NOMO-1 treated with DMSO at 0.1 percent for 48 hours (cell line): ENCODE measurements around the gene GRK6.

Source experiments
- DNase-seq: peaks from one replicate; lab custom pipeline; 2025; ENCODE audit not compliant: unreplicated experiment; lab: John Stamatoyannopoulos, UW

The GRK6 gene

GRCh38 chr5:177425801-177426565 lies 493 bp upstream of the GRK6 start:
- peak; percentile 100 for DNase-seq

- no peak for DNase-seq
These were observed 841 bp downstream of the GRK6 start for GRCh38 chr5:177427211-177427822.

GRCh38 chr5:177427919-177428573 lies 1.6 kb downstream of the GRK6 start:
- peak; percentile 58 for DNase-seq

GRCh38 chr5:177428574-177429217 lies 2.2 kb downstream of the GRK6 start:
- no peak for DNase-seq

GRCh38 chr5:177429248-177430040 lies 3.0 kb downstream of the GRK6 start:
- peak; percentile 98 for DNase-seq

GRCh38 chr5:177430140-177430951 lies 3.9 kb downstream of the GRK6 start:
- DNase-seq, result no peak

- DNase-seq, result no peak
These were observed 4.5 kb downstream of the GRK6 start for GRCh38 chr5:177430972-177431316.

GRCh38 chr5:177431317-177432142 lies 5.1 kb downstream of the GRK6 start:
- peak; percentile 47 for DNase-seq

GRCh38 chr5:177432143-177432838 lies 5.8 kb downstream of the GRK6 start:
- DNase-seq, result no peak

- no peak for DNase-seq
These were observed 6.6 kb downstream of the GRK6 start for GRCh38 chr5:177432839-177433657.

- DNase-seq, result no peak
These were observed 7.3 kb downstream of the GRK6 start for GRCh38 chr5:177433658-177434217.

- DNase-seq, result no peak
These were observed 8.0 kb downstream of the GRK6 start for GRCh38 chr5:177434437-177434836.

- no peak for DNase-seq
These were observed 8.7 kb downstream of the GRK6 start for GRCh38 chr5:177434942-177435738.

- DNase-seq, result no peak
These were observed 9.5 kb downstream of the GRK6 start for GRCh38 chr5:177435847-177436536.

- DNase-seq, result no peak
These were observed 11.1 kb downstream of the GRK6 start for GRCh38 chr5:177437623-177438022.

GRCh38 chr5:177438468-177438867 lies 12.0 kb downstream of the GRK6 start:
- no peak for DNase-seq
